ENCODE measurements around the gene SNRPD3. TPM values are rescaled to one million over a fixed set of nuclear protein-coding genes. Genes with fewer than 3 reads are reported as not detected.

The SNRPD3 gene
- total and polyA plus RNA-seq, 2 donors, result 95.7 to 166 TPM

DNA sequence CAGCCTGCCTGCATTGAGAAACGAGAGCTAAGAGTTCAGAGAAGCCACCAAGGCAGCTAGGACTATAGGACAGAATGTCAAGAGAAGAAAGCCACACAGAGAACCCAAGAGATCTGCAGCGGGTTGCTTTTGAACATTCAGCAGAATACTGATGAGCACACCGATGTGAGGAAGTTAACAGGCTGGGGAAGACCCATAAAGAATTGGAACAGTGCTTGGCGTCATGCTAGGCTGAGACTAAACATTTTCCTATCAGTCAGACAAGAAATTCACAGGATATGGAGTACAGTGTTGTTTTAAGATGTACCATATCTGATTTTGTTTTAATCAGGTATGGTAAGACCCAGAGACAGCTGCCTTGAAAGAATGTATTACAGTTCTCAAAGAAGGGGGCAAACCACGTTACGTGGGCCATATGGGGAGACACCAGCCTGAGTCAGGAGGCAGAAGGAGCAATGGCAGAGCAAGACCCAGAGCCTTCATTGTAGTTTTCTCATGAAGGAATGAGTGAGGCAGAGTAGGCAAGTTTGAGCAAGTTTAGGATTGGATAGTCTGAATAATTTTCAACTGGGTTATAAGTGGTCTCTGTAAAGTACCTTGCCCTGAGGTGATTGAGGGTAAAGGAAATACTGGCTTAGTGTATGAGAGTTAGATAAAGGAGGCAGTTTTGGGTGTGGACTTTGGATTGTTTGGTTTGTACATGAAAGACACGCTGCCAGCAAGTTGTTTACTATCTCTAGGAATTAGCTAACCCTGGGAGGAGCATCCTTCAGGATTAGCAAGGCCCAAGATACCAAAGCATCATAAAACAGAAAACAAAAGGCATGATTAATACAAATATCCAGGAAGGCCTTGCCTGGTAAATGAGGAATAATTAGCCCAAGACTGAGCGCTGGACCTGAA, 22.8 kb downstream of the SNRPD3 start:
- H3K36me3 ChIP-seq (ENCODE audit: control insufficient read depth in 2 of 2, insufficient read depth in 2 of 2, low read length in 1 of 2), result peaks cover 1 to 19% of the 10 kb centered on the region in 2 donors
- DNase-seq (ENCODE audit: low read depth in 6 of 9, low spot score in 9 of 9), result no peak
- no peak overlapping the region for H3K4me3 ChIP-seq (ENCODE audit: low read length in 2 of 2)
- no peaks in the 10 kb centered on the region for H3K9me3 ChIP-seq (ENCODE audit: control insufficient read depth in 2 of 2, insufficient read depth in 1 of 2, low read length in 1 of 2)
- no peaks in the 10 kb centered on the region for H3K27me3 ChIP-seq (ENCODE audit: control insufficient read depth in 2 of 2, insufficient read depth in 1 of 2, low read length in 1 of 2)
- 96% methylated on average over 8 of the region's 8 CpGs for WGBS
- peaks cover 0 to 2% of the 10 kb centered on the region in 2 donors for H3K4me1 ChIP-seq (ENCODE audit: control insufficient read depth in 2 of 2, insufficient read depth in 2 of 2, low read length in 2 of 2)
- H3K27ac ChIP-seq (ENCODE audit: low read depth in 1 of 2, low read length in 1 of 2), result no peak overlapping the region

DNA sequence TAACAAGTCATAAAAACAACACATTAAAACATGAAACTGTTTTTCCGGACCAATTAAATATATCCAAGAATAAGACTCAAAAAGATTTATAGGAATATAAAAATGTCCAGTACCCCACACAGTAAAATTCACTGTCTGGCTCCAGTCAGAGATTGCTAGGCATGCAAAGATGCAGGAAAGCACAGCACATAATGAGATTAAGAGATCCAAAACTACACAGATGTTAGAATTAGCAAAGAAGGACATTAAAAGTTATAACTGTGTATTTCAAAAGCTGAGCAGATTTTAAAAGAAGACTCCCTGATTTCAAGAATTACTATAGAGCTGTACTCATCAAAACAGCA, 23.4 kb downstream of the SNRPD3 start:
- WGBS, result 91% methylated on average over 1 of the region's 1 CpG

DNA sequence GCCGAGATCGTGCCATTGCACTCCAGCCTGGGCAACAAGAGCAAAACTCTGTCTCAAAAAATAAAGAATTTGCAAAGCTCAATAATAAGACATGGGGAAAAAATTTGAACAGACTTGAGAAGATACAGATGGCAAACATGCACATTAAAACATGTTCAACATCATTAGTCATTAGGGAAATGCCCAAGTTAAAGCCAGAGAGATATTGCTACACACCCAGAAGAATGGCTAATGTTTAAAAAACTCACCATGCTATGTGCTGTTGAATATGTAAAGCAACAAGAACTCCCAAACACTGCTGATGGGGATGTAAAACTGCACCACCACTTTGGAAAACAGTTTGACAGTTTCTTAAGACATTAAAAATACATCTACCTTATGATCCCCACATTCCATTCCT, 24.5 kb downstream of the SNRPD3 start:
- Histone ChIP-seq H3K27me3 (ENCODE audit: control insufficient read depth in 2 of 2, insufficient read depth in 1 of 2, low read length in 1 of 2) (no peaks in the 10 kb centered on the region), H3K9me3 (ENCODE audit: control insufficient read depth in 2 of 2, insufficient read depth in 1 of 2, low read length in 1 of 2) (no peaks in the 10 kb centered on the region), H3K4me3 (ENCODE audit: low read length in 2 of 2) (no peak overlapping the region), H3K4me1 (ENCODE audit: control insufficient read depth in 2 of 2, insufficient read depth in 2 of 2, low read length in 2 of 2) (peaks cover 0 to 10% of the 10 kb centered on the region in 2 donors), H3K27ac (ENCODE audit: low read depth in 1 of 2, low read length in 1 of 2) (no peak overlapping the region), H3K36me3 (ENCODE audit: control insufficient read depth in 2 of 2, insufficient read depth in 2 of 2, low read length in 1 of 2) (peaks cover 0 to 7% of the 10 kb centered on the region in 2 donors)
- no peak for DNase-seq (ENCODE audit: low read depth in 6 of 9, low spot score in 9 of 9)
- WGBS, result 97% methylated on average over 2 of the region's 2 CpGs

More for the DNA sequence above, 23.4 kb downstream of the SNRPD3 start:
- H3K27me3 ChIP-seq (ENCODE audit: control insufficient read depth in 2 of 2, insufficient read depth in 1 of 2, low read length in 1 of 2), result no peaks in the 10 kb centered on the region
- no peak for DNase-seq (ENCODE audit: low read depth in 6 of 9, low spot score in 9 of 9)
- H3K4me3 ChIP-seq (ENCODE audit: low read length in 2 of 2), result no peak overlapping the region
- H3K36me3 ChIP-seq (ENCODE audit: control insufficient read depth in 2 of 2, insufficient read depth in 2 of 2, low read length in 1 of 2), result peaks cover 0 to 12% of the 10 kb centered on the region in 2 donors
- H3K9me3 ChIP-seq (ENCODE audit: control insufficient read depth in 2 of 2, insufficient read depth in 1 of 2, low read length in 1 of 2), result no peaks in the 10 kb centered on the region
- no peak overlapping the region for H3K27ac ChIP-seq (ENCODE audit: low read depth in 1 of 2, low read length in 1 of 2)
- H3K4me1 ChIP-seq (ENCODE audit: control insufficient read depth in 2 of 2, insufficient read depth in 2 of 2, low read length in 2 of 2), result peaks cover 0 to 9% of the 10 kb centered on the region in 2 donors

DNA sequence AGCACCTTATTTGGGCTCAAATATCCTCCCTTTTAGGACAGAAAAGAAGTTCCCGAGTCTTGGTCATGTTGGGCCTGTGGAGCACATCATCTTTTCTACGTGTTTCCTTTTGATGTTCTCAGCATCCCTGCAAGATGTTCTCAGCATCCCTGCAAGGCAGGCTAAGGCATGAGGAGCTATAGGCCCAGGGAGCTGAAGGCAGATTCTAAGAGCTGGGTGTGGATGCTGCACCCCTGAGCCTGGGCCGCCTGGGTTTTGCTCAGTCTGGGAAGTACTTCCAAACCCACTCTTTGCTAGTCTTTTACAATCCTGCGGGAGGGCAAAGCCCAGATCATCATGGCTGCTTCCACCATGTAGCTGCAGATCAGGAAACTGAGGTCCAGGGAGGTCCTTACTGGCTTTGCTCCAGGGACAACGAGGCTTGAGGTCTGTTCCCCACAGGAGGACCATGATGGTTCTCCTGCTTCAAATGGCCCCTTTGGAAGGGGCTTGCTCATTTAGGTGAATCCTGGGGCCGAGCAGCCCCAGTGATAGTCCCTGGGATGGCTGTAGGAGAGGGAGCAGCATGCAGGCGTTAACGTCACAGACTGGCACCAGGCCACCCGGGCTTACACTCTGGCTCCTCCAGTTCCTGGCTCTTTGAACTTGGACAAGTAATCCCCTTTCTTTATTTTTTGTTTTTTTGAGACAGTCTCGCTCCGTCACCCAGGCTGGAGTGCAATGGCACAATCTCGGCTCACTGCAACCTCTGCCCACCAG, 26.4 kb downstream of the SNRPD3 start:
- Histone ChIP-seq H3K4me3 (ENCODE audit: low read length in 2 of 2) (no peak overlapping the region), H3K36me3 (ENCODE audit: control insufficient read depth in 2 of 2, insufficient read depth in 2 of 2, low read length in 1 of 2) (no peaks in the 10 kb centered on the region), H3K27ac (ENCODE audit: low read depth in 1 of 2, low read length in 1 of 2) (no peak overlapping the region), H3K27me3 (ENCODE audit: control insufficient read depth in 2 of 2, insufficient read depth in 1 of 2, low read length in 1 of 2) (no peaks in the 10 kb centered on the region), H3K4me1 (ENCODE audit: control insufficient read depth in 2 of 2, insufficient read depth in 2 of 2, low read length in 2 of 2) (peaks cover 0 to 8% of the 10 kb centered on the region in 2 donors), H3K9me3 (ENCODE audit: control insufficient read depth in 2 of 2, insufficient read depth in 1 of 2, low read length in 1 of 2) (no peaks in the 10 kb centered on the region)
- DNase-seq (ENCODE audit: low read depth in 6 of 9, low spot score in 9 of 9), result no peak
- 98% methylated on average over 12 of the region's 12 CpGs for WGBS

DNA sequence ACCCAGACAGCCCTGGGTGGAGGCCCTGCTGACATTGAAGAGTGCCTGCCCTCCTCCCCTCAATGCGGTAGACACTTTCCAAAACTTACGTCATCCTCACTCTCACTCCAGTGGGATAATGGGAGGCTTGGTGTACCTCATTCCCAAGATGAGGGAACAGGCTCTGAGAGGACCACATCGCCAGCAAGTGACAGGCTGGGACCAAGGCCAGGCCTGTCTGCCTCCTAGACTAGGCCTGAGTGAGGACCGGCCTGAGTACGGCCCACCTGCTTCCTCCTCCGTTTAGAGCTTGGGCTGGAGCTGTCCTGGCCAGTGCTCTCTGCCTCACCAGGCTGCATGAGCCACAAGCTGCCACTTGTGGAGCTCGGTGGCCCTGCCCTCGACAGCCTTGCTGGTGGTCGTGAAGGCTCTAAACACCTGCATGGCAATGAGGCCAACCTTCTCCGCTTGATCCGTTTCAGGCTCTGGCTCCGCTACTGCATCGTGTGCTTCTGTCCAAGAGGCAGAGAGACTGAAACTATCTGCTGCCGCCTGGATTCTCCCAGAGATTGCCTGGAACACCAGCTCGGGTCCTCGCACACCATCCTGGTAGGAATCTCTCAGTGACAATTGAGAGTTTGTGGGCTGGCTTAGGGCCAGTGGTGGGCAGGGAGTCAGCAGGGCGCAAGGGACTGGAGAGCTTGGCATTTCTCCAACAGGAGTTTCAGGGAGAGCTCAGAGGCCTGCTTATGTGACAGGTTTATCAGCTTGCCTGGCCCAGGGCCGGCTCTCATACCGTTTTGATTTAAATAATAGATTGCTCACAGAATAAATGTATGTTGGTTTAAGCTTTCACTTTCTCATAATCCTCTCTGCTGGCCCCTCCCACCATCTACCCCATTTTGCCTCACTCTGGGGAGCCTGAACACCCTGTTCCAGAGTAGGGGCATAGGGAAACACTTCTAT, 27.7 kb downstream of the SNRPD3 start:
- 92% methylated on average over 19 of the region's 19 CpGs for WGBS
- H3K27ac ChIP-seq (ENCODE audit: low read depth in 1 of 2, low read length in 1 of 2), result peak overlapping the region; percentile 32 to 39
- no peaks in the 10 kb centered on the region for H3K27me3 ChIP-seq (ENCODE audit: control insufficient read depth in 2 of 2, insufficient read depth in 1 of 2, low read length in 1 of 2)
- peaks cover 0 to 8% of the 10 kb centered on the region in 2 donors for H3K4me1 ChIP-seq (ENCODE audit: control insufficient read depth in 2 of 2, insufficient read depth in 2 of 2, low read length in 2 of 2)
- no peak overlapping the region for H3K4me3 ChIP-seq (ENCODE audit: low read length in 2 of 2)
- no peak for DNase-seq (ENCODE audit: low read depth in 6 of 9, low spot score in 9 of 9)
- H3K36me3 ChIP-seq (ENCODE audit: control insufficient read depth in 2 of 2, insufficient read depth in 2 of 2, low read length in 1 of 2), result no peaks in the 10 kb centered on the region
- H3K9me3 ChIP-seq (ENCODE audit: control insufficient read depth in 2 of 2, insufficient read depth in 1 of 2, low read length in 1 of 2), result no peaks in the 10 kb centered on the region

DNA sequence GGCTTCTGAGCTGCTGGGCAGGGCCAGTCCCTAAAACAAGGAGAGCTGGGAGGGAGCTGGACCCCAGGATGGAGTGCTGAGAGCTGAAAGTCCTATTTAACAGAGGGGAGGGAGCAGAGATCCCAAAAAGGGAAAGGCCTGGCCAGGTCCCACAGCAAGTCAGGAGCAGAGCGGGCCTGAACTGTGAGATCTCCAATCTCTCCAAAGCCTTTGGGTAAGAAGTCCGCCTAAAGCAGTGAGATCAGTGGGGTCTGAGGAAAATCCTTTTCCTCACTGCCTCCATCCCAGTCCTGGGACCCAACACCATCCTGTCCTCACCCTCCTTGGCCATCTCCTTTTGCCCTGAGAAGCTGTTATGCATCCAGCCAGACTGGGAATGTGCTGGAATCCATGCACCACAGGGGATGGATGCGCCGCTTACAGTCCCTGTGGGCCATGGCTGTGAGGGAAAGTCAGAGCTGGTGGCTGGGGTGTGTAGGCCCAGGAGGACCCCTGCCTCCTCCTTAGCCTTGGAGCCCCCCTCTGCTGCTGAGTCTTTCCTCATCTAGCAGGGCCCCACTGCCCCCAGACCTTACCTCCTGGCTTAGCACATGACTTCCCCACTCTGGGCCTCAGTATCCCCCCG, 28.5 kb downstream of the SNRPD3 start:
- no peak overlapping the region for H3K4me3 ChIP-seq (ENCODE audit: low read length in 2 of 2)
- no peaks in the 10 kb centered on the region for H3K27me3 ChIP-seq (ENCODE audit: control insufficient read depth in 2 of 2, insufficient read depth in 1 of 2, low read length in 1 of 2)
- 97% methylated on average over 5 of the region's 5 CpGs for WGBS
- DNase-seq (ENCODE audit: low read depth in 6 of 9, low spot score in 9 of 9), result no peak
- H3K27ac ChIP-seq (ENCODE audit: low read depth in 1 of 2, low read length in 1 of 2), result peak overlapping the region in 1 of 2 donors; percentile 57
- no peaks in the 10 kb centered on the region for H3K9me3 ChIP-seq (ENCODE audit: control insufficient read depth in 2 of 2, insufficient read depth in 1 of 2, low read length in 1 of 2)
- peaks cover 0 to 8% of the 10 kb centered on the region in 2 donors for H3K4me1 ChIP-seq (ENCODE audit: control insufficient read depth in 2 of 2, insufficient read depth in 2 of 2, low read length in 2 of 2)
- no peaks in the 10 kb centered on the region for H3K36me3 ChIP-seq (ENCODE audit: control insufficient read depth in 2 of 2, insufficient read depth in 2 of 2, low read length in 1 of 2)

DNA sequence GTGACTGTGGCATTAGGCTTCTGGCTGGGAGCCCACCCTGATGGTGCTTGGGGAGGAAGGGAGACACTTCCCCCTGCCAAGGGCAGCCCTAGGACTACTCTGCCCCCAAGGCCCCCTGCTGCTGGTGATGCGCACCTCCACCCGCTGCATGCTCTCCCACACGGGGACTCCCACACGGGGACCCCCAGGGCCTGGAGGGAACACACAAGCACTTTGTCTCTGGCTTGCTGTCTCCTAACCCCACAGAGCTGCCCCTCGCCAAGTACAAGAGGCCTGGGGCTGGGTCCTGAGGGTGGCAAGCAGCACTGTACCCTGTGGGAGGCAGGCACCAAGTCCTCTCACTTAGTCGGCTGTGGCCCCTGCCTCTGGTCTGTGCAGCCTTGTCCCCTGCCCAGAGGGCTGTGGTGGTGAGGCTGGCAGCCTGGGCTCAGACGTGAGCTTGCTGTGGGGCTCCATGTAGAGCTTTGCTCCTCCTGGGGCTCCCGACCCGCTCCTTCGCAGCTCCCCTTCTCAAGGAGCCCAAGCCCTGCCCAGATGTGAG, 29.1 kb downstream of the SNRPD3 start:
- no peak overlapping the region for H3K4me3 ChIP-seq (ENCODE audit: low read length in 2 of 2)
- H3K27ac ChIP-seq (ENCODE audit: low read depth in 1 of 2, low read length in 1 of 2), result no peak overlapping the region
- H3K27me3 ChIP-seq (ENCODE audit: control insufficient read depth in 2 of 2, insufficient read depth in 1 of 2, low read length in 1 of 2), result no peaks in the 10 kb centered on the region
- 97% methylated on average over 10 of the region's 10 CpGs for WGBS
- peaks cover 0 to 8% of the 10 kb centered on the region in 2 donors for H3K4me1 ChIP-seq (ENCODE audit: control insufficient read depth in 2 of 2, insufficient read depth in 2 of 2, low read length in 2 of 2)
- H3K36me3 ChIP-seq (ENCODE audit: control insufficient read depth in 2 of 2, insufficient read depth in 2 of 2, low read length in 1 of 2), result no peaks in the 10 kb centered on the region
- no peak for DNase-seq (ENCODE audit: low read depth in 6 of 9, low spot score in 9 of 9)
- no peaks in the 10 kb centered on the region for H3K9me3 ChIP-seq (ENCODE audit: control insufficient read depth in 2 of 2, insufficient read depth in 1 of 2, low read length in 1 of 2)

DNA sequence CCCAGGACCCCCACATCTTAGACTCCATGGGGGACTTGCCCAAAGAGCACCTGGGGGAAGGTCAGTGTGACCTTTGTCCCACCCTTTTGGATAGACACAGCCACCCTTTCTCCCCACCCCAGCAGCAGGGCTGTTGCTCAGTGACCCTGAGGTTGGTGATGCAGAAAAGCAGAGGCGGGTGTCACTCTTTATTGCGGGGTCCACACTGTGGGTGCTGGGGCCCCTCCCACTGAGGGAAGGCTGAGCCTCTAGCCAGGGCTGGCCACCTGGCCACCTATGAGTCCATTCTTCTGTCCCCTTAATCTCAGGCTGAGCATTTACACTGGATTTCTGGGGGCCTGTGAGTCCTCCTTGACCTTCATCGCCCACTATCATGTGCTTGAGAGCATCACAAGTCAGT, 29.7 kb downstream of the SNRPD3 start:
- H3K27me3 ChIP-seq (ENCODE audit: control insufficient read depth in 2 of 2, insufficient read depth in 1 of 2, low read length in 1 of 2), result no peaks in the 10 kb centered on the region
- H3K4me1 ChIP-seq (ENCODE audit: control insufficient read depth in 2 of 2, insufficient read depth in 2 of 2, low read length in 2 of 2), result peaks cover 0 to 8% of the 10 kb centered on the region in 2 donors
- 95% methylated on average over 3 of the region's 3 CpGs for WGBS
- no peak overlapping the region for H3K4me3 ChIP-seq (ENCODE audit: low read length in 2 of 2)
- DNase-seq (ENCODE audit: low read depth in 6 of 9, low spot score in 9 of 9), result no peak
- no peaks in the 10 kb centered on the region for H3K9me3 ChIP-seq (ENCODE audit: control insufficient read depth in 2 of 2, insufficient read depth in 1 of 2, low read length in 1 of 2)
- no peaks in the 10 kb centered on the region for H3K36me3 ChIP-seq (ENCODE audit: control insufficient read depth in 2 of 2, insufficient read depth in 2 of 2, low read length in 1 of 2)
- H3K27ac ChIP-seq (ENCODE audit: low read depth in 1 of 2, low read length in 1 of 2), result no peak overlapping the region

Data from thymus (tissue), 11 donors.